Naive thymus-derived CD4-positive, alpha-beta T cell (primary cell): ENCODE results near the gene FOSL1. TPM values are rescaled to one million over a fixed set of nuclear protein-coding genes. Genes with fewer than 3 reads are reported as not detected.
"Not testable (repeated sequence)": the region's sequence is repeated elsewhere in the genome, so short reads cannot be mapped to it uniquely, and the experiment has no call there.

Experiments used
- ATAC-seq: fragments of 150-1000 bp; cut with Tn5 transposase; 2 replicates; pipeline ENCODE4 v1.10.0; 2021; ENCODE audit warnings: mild to moderate bottlenecking, moderate library complexity
- CTCF ChIA-PET: fragments of 350-600 bp; sonication (Branson Sonifier 250); formaldehyde crosslinking; loops from one replicate; lab custom pipeline; 2021; ENCODE audit warnings: antibody characterized with exemption; lab: Charles Lee
- POLR2A ChIA-PET: fragments of 350-600 bp; sonication (Branson Sonifier 250); formaldehyde crosslinking; loops from one replicate; lab custom pipeline; 2021; ENCODE audit warnings: antibody characterized with exemption, inconsistent platforms; lab: Charles Lee
- DNase-seq, 9 donors: peaks; one replicate each; pipeline versions ENCODE4 v3.0.0 to v3.0.0-alpha.2; 2020 to 2022; ENCODE audit warnings: mixed read lengths in 1 of 9
- H3K27ac ChIP-seq: one replicate; pipeline ENCODE4 v1.7.0; 2013; ENCODE audit warnings: mild to moderate bottlenecking, low read depth, low read length, moderate library complexity
- H3K27me3 ChIP-seq, 2 donors: one replicate each; pipeline ENCODE4 v1.7.0; 2013; ENCODE audit warnings: low read length in 2 of 2, mild to moderate bottlenecking in 2 of 2, moderate library complexity in 2 of 2; ENCODE audit not compliant: control insufficient read depth in 2 of 2, insufficient read depth in 2 of 2
- H3K36me3 ChIP-seq, 3 experiments: 1 replicate in 2 of 3; 2 replicates in 1 of 3; pipeline ENCODE4 v1.7.0; 2013; ENCODE audit warnings: low read length in 3 of 3, mild to moderate bottlenecking in 3 of 3, moderate library complexity in 1 of 3; ENCODE audit not compliant: insufficient read depth in 3 of 3, control insufficient read depth in 2 of 3
- H3K4me1 ChIP-seq, 2 donors: one replicate each; pipeline ENCODE4 v1.7.0; 2013; ENCODE audit warnings: low read length in 2 of 2, mild to moderate bottlenecking in 2 of 2, moderate library complexity in 1 of 2; ENCODE audit not compliant: control insufficient read depth in 2 of 2, insufficient read depth in 2 of 2
- H3K4me3 ChIP-seq: 2 replicates; pipeline ENCODE4 v1.7.0; 2013; ENCODE audit warnings: mild to moderate bottlenecking, low read length
- H3K9me3 ChIP-seq, 3 experiments: 1 replicate in 2 of 3; 2 replicates in 1 of 3; pipeline ENCODE4 v1.7.0; 2013; ENCODE audit warnings: low read length in 3 of 3; ENCODE audit not compliant: control insufficient read depth in 2 of 3
- H3K27ac Mint-ChIP-seq, 9 donors: one replicate each; pipeline ENCODE4 v1.8.0; 2020 to 2022; ENCODE audit warnings: mixed read lengths in 9 of 9, mild to moderate bottlenecking in 8 of 9, moderate library complexity in 5 of 9, inconsistent platforms in 2 of 9
- H3K27me3 Mint-ChIP-seq, 5 donors: one replicate each; pipeline ENCODE4 v1.8.0; 2021 to 2022; ENCODE audit warnings: mixed read lengths in 5 of 5, mild to moderate bottlenecking in 1 of 5
- H3K36me3 Mint-ChIP-seq, 5 donors: one replicate each; pipeline ENCODE4 v1.8.0; 2020 to 2022; ENCODE audit warnings: mixed read lengths in 5 of 5, mild to moderate bottlenecking in 3 of 5, inconsistent platforms in 1 of 5
- H3K4me1 Mint-ChIP-seq, 7 donors: one replicate each; pipeline ENCODE4 v1.8.0; 2020 to 2022; ENCODE audit warnings: mixed read lengths in 7 of 7, mild to moderate bottlenecking in 3 of 7, inconsistent platforms in 1 of 7
- H3K4me3 Mint-ChIP-seq, 10 donors: one replicate each; pipeline ENCODE4 v1.8.0; 2020 to 2022; ENCODE audit warnings: mild to moderate bottlenecking in 10 of 10, mixed read lengths in 10 of 10, moderate library complexity in 6 of 10, inconsistent platforms in 2 of 10
- H3K9me3 Mint-ChIP-seq, 11 donors: one replicate each; pipeline ENCODE4 v1.8.0; 2020 to 2022; ENCODE audit warnings: mixed read lengths in 11 of 11, mild to moderate bottlenecking in 4 of 11, inconsistent platforms in 1 of 11, moderate library complexity in 1 of 11
- intact Hi-C, 2 donors: fragments of 100-400 bp; cut with micrococcal nuclease; formaldehyde crosslinking; loops; one replicate each; pipeline ENCODE4 v1.15.1; 2023
- polyA plus RNA-seq, 2 donors: library from polyadenylated mRNA; unstranded; fragments of 300-500 nt; fragmentation: Illumina TruSeq; gene quantifications; one replicate each; pipeline ENCODE4 v1.2.3, GENCODE V29; 2021
- total RNA-seq, 6 experiments: library from RNA in 5 of 6; stranded (reverse) in 5 of 6; gene quantifications; 1 replicate in 5 of 6; 2 replicates in 1 of 6; pipeline ENCODE4 v1.2.3 and lab custom pipeline; 2021 to 2026

Gene FOSL1
- total and polyA plus RNA-seq, 7 experiments from 2014 or later = 2.8 to 25.7 (median 4.0) TPM; not detected in 4

- no peaks in the 10 kb centered on the region for H3K9me3 ChIP-seq
- Mint-ChIP-seq H3K4me1 (peaks cover 40 to 74% (median 49%) of the 10 kb centered on the region in 7 donors), H3K9me3 (peaks cover 0 to 2% (median 0%) of the 10 kb centered on the region in 11 donors), H3K27ac (peak overlapping the region; percentile 44 to 91 (median 85)), H3K4me3 (peak overlapping the region; percentile 75 to 97 (median 85)), H3K36me3 (peaks cover 0 to 2% (median 0%) of the 10 kb centered on the region in 5 donors), H3K27me3 (no peaks in the 10 kb centered on the region)
- H3K4me1 ChIP-seq = peaks cover 36 to 49% of the 10 kb centered on the region in 2 donors
- H3K27ac ChIP-seq = peak overlapping the region; percentile 92
- intact Hi-C loops = no loop called here
- ATAC-seq (no peak), DNase-seq (no peak)
- CTCF ChIA-PET = interaction anchor here (0.7 to 9.0 kb wide), 5 partner anchors 7 to 33 kb away, joined by 3 to 159 read pairs (median 10); partner anchors contain the start of genes CFL1, FOSL1 and MUS81
- POLR2A ChIA-PET = interaction anchor here (0.7 to 12.3 kb wide), 10 partner anchors 8 to 394 kb away, joined by 3 to 316 read pairs (median 4); partner anchors contain the start of genes C11orf68, CFL1, FOSL1 and MALAT1
- H3K36me3 ChIP-seq = no peaks in the 10 kb centered on the region
- no peaks in the 10 kb centered on the region for H3K27me3 ChIP-seq
- peak overlapping the region; percentile 84 for H3K4me3 ChIP-seq
Measured at GRCh38 chr11:65892661-65893317, 7.4 kb downstream of the FOSL1 start.

GRCh38 chr11:65892137-65892540 lies 8.0 kb downstream of the FOSL1 start:
- Histone ChIP-seq H3K27ac (peak overlapping the region; percentile 92), H3K4me1 (peaks cover 41 to 53% of the 10 kb centered on the region in 2 donors), H3K4me3 (peak overlapping the region; percentile 84)
- H3K27me3 Mint-ChIP-seq, H3K36me3 ChIP-seq, H3K27me3 ChIP-seq, intact Hi-C loops, H3K9me3 ChIP-seq, H3K36me3 Mint-ChIP-seq, H3K9me3 Mint-ChIP-seq, ATAC-seq: not testable (repeated sequence)
- DNase-seq = peak in 1 of 9 donors; percentile 51
- peak overlapping the region; percentile 44 to 91 (median 85) for H3K27ac Mint-ChIP-seq
- POLR2A ChIA-PET = interaction anchor here (0.7 to 12.3 kb wide), 13 partner anchors 8 to 393 kb away, joined by 3 to 316 read pairs (median 15); partner anchors contain the start of genes C11orf68, CFL1, CTSW and DRAP1
- peak overlapping the region; percentile 74 to 97 (median 85) for H3K4me3 Mint-ChIP-seq
- CTCF ChIA-PET = interaction anchor here (0.7 to 9.0 kb wide), 3 partner anchors 9 to 31 kb away, joined by 3 to 159 read pairs (median 10); partner anchors contain the start of genes CFL1, FOSL1 and MUS81
- H3K4me1 Mint-ChIP-seq = peaks cover 40 to 76% (median 49%) of the 10 kb centered on the region in 7 donors

- Histone ChIP-seq H3K4me1 (peaks cover 41 to 53% of the 10 kb centered on the region in 2 donors), H3K36me3 (no peaks in the 10 kb centered on the region), H3K27ac (peak overlapping the region; percentile 92), H3K4me3 (peak overlapping the region; percentile 84), H3K9me3 (no peaks in the 10 kb centered on the region), H3K27me3 (no peaks in the 10 kb centered on the region)
- intact Hi-C loops = no loop called here
- Mint-ChIP-seq H3K27me3 (no peaks in the 10 kb centered on the region), H3K36me3 (peaks cover 0 to 2% (median 0%) of the 10 kb centered on the region in 5 donors), H3K4me3 (peak overlapping the region; percentile 74 to 97 (median 88)), H3K4me1 (peaks cover 45 to 76% (median 54%) of the 10 kb centered on the region in 7 donors), H3K9me3 (peaks cover 0 to 3% (median 0%) of the 10 kb centered on the region in 11 donors), H3K27ac (peak overlapping the region; percentile 44 to 91 (median 85))
- ATAC-seq = no peak
- POLR2A ChIA-PET = interaction anchor here (0.8 to 12.3 kb wide), 32 partner anchors 9 to 469 kb away, joined by 3 to 316 read pairs (median 11); partner anchors contain the start of genes BANF1, C11orf68, CFL1 and CTSW
- CTCF ChIA-PET = interaction anchor here (0.7 to 9.0 kb wide), 18 partner anchors 9 to 180 kb away, joined by 3 to 159 read pairs (median 6); partner anchors contain the start of genes C11orf68, CFL1, FOSL1 and KAT5
- peak in 1 of 9 donors; percentile 37 for DNase-seq
Measured at GRCh38 chr11:65891219-65892136, 8.7 kb downstream of the FOSL1 start.

- intact Hi-C loops = loop anchor here (1.0 kb wide), 8 partner anchors 10 to 378 kb away; partner anchors contain the start of genes FOSL1 (in 2 of the 2), BANF1 (in 1 of the 2), C11orf68 (in 1 of the 2) and CFL1 (in 1 of the 2)
- no peaks in the 10 kb centered on the region for H3K36me3 ChIP-seq
- H3K4me3 ChIP-seq = peak within 1 kb of the TSS; percentile 84
- peaks cover 0 to 3% (median 0%) of the 10 kb centered on the region in 11 donors for H3K9me3 Mint-ChIP-seq
- peak within 1 kb of the TSS; percentile 92 for H3K27ac ChIP-seq
- H3K36me3 Mint-ChIP-seq = peaks cover 0 to 2% (median 0%) of the 10 kb centered on the region in 5 donors
- peak within 1 kb of the TSS; percentile 93 to 99 (median 97) for H3K27ac Mint-ChIP-seq
- peak within 1 kb of the TSS; percentile 88 to 97 (median 93) for H3K4me3 Mint-ChIP-seq
- H3K27me3 ChIP-seq = no peaks in the 10 kb centered on the region
- no peaks in the 10 kb centered on the region for H3K9me3 ChIP-seq
- peaks cover 41 to 53% of the 10 kb centered on the region in 2 donors for H3K4me1 ChIP-seq
- ChIA-PET POLR2A (interaction anchor here (0.6 to 12.3 kb wide), 40 partner anchors 10 to 1349 kb away, joined by 3 to 316 read pairs (median 6); partner anchors contain the start of genes BANF1, C11orf68, CFL1 and CTSW), CTCF (interaction anchor here (0.5 to 9.0 kb wide), 29 partner anchors 8 to 222 kb away, joined by 3 to 159 read pairs (median 4); partner anchors contain the start of genes BANF1, C11orf68, CFL1 and FOSL1)
- ATAC-seq (peak; percentile 86), DNase-seq (peak; percentile 97 to 99 (median 98))
- no peaks in the 10 kb centered on the region for H3K27me3 Mint-ChIP-seq
- H3K4me1 Mint-ChIP-seq = peaks cover 44 to 70% (median 56%) of the 10 kb centered on the region in 7 donors
Measured at GRCh38 chr11:65890324-65891218, 9.6 kb downstream of the FOSL1 start, which contains the start of gene CCDC85B. Gene CCDC85B, plus strand, starts transcription at chr11:65890673. Its CDS starts 111 bp downstream, at chr11:65890784.
